HG03378 (cell line): Measurements from ENCODE around the gene CRYBB1.

Experiments
- ATAC-seq: cut with Tn5 transposase; IDR thresholded peaks from one replicate; pipeline ENCODE4 v1.9.1; 2021; ENCODE audit warnings: mild to moderate bottlenecking, moderate library complexity; ENCODE audit not compliant: unreplicated experiment

Gene CRYBB1

GRCh38 chr22:26581633-26582168, 36.1 kb downstream of the CRYBB1 start:
- no peak for ATAC-seq

GRCh38 chr22:26581026-26581425, 36.8 kb downstream of the CRYBB1 start:
- no peak for ATAC-seq

GRCh38 chr22:26580240-26580962, 37.4 kb downstream of the CRYBB1 start:
- ATAC-seq = no peak

- ATAC-seq = no peak
These were observed 38.4 kb downstream of the CRYBB1 start for GRCh38 chr22:26579331-26579886.

GRCh38 chr22:26577081-26577480, 40.7 kb downstream of the CRYBB1 start:
- no peak for ATAC-seq

- no peak for ATAC-seq
These were observed 41.7 kb downstream of the CRYBB1 start for GRCh38 chr22:26576026-26576680.

- no peak for ATAC-seq
These were observed 43.7 kb downstream of the CRYBB1 start for GRCh38 chr22:26574001-26574723.

GRCh38 chr22:26573026-26573662, 44.7 kb downstream of the CRYBB1 start:
- ATAC-seq = no peak

GRCh38 chr22:26570864-26571525, 46.8 kb downstream of the CRYBB1 start:
- no peak for ATAC-seq

- no peak for ATAC-seq
These were observed 47.7 kb downstream of the CRYBB1 start for GRCh38 chr22:26570115-26570514.

GRCh38 chr22:26568207-26568706, 49.6 kb downstream of the CRYBB1 start:
- no peak for ATAC-seq

- ATAC-seq = no peak
These were observed 50.2 kb downstream of the CRYBB1 start for GRCh38 chr22:26567610-26568009.

GRCh38 chr22:26566994-26567393, 50.8 kb downstream of the CRYBB1 start:
- ATAC-seq = no peak

- no peak for ATAC-seq
These were observed 51.9 kb downstream of the CRYBB1 start for GRCh38 chr22:26565889-26566288.

- ATAC-seq = no peak
These were observed 52.6 kb downstream of the CRYBB1 start for GRCh38 chr22:26565181-26565580.

- ATAC-seq = no peak
These were observed 53.2 kb downstream of the CRYBB1 start for GRCh38 chr22:26564672-26565071.

GRCh38 chr22:26564181-26564580, 53.6 kb downstream of the CRYBB1 start:
- no peak for ATAC-seq

- no peak for ATAC-seq
These were observed 54.8 kb downstream of the CRYBB1 start for GRCh38 chr22:26563022-26563421.

- ATAC-seq = no peak
These were observed 55.9 kb downstream of the CRYBB1 start for GRCh38 chr22:26561756-26562417.
